Erythroblast (primary cell): ENCODE results near the gene UBASH3A.

Source experiments
- GATA1 ChIP-seq: IDR thresholded peaks from 2 replicates; pipeline ENCODE4 v1.6.1; 2011; ENCODE audit warnings: low read depth, mild to moderate bottlenecking, control low read depth, low read length, moderate library complexity
- POLR2A ChIP-seq: IDR thresholded peaks from 2 replicates; pipeline ENCODE4 v1.6.1; 2011; ENCODE audit warnings: mild to moderate bottlenecking, low read length

DNA sequence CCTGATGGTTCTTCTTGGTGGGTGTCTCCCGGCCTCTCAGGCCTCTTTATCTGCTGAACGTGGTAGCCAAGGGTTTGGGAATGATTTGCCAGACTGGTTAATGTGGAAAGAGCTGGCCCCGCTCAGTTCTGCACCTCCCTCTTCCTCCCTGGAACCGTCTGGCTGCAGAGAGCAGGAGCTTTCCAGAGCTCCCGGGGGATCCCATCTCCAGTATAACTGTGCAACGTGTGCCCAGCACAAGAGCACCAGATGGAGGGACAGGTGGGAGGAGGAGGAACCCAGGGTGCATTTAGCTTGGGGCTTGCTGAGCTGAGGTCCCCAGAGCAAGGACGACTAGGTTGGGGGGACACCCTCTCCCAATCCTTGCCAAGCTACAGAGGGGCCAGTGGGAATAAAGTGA is 42.4 kb upstream of the UBASH3A start:
- TF ChIP-seq POLR2A (no peak), GATA1 (no peak)
